Measurements from ENCODE around the gene UBE2D3. TPM values are rescaled to one million over a fixed set of nuclear protein-coding genes. Genes with fewer than 3 reads are reported as not detected.
"Not testable (repeated sequence)": the region's sequence is repeated elsewhere in the genome, so short reads cannot be mapped to it uniquely, and the experiment has no call there.

Gene UBE2D3
- total RNA-seq, 1 donor from 2014 or later = 316 TPM

DNA sequence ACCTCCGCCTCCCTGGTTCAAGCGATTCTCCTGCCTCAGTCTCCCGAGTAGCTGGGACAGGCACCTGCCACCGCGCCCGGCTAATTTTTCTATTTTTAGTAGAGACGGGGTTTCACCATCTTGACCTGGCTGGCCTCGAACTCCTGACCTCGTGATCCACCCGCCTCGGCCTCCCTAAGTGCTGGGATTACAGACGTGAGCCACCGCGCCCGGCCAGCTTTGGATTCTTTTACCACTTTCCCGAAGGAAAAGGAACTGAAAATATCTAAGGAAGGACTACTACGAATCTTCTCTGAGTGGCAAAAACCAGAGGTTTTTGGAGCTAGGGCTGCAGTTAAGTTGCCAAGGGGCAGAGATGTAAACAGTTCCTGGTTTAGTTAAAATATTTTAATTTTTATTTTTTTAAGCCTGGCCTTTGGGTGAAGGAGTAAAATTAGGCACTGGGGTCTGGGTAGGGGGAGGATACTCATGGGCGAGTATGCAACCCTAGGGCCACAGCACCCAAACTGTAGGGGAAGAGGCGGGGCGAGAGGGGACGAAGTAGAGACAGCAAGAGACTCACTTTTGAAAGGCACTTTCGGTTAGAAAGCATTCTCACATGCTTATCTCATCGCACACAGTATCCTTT is 40.9 kb upstream of the UBE2D3 start:
- peaks cover 17% of the 10 kb centered on the region for H3K4me1 Mint-ChIP-seq (ENCODE audit: low read depth)
- peak overlapping the region; percentile 87 for H3K4me3 Mint-ChIP-seq (ENCODE audit: low read depth)
- no peak for DNase-seq (ENCODE audit: low spot score, unreplicated experiment)

GRCh38 chr4:102867278-102868152 is 40.2 kb upstream of the UBE2D3 start:
- H3K36me3 Mint-ChIP-seq (ENCODE audit: insufficient read depth) = peaks cover 4% of the 10 kb centered on the region
- no peak for DNase-seq (ENCODE audit: low spot score, unreplicated experiment)
- no peaks in the 10 kb centered on the region for H3K9me3 Mint-ChIP-seq (ENCODE audit: low read depth)
- peak overlapping the region; percentile 99 for H3K27ac Mint-ChIP-seq
- peak overlapping the region; percentile 87 for H3K4me3 Mint-ChIP-seq (ENCODE audit: low read depth)
- TF ChIP-seq, protein P1, sequence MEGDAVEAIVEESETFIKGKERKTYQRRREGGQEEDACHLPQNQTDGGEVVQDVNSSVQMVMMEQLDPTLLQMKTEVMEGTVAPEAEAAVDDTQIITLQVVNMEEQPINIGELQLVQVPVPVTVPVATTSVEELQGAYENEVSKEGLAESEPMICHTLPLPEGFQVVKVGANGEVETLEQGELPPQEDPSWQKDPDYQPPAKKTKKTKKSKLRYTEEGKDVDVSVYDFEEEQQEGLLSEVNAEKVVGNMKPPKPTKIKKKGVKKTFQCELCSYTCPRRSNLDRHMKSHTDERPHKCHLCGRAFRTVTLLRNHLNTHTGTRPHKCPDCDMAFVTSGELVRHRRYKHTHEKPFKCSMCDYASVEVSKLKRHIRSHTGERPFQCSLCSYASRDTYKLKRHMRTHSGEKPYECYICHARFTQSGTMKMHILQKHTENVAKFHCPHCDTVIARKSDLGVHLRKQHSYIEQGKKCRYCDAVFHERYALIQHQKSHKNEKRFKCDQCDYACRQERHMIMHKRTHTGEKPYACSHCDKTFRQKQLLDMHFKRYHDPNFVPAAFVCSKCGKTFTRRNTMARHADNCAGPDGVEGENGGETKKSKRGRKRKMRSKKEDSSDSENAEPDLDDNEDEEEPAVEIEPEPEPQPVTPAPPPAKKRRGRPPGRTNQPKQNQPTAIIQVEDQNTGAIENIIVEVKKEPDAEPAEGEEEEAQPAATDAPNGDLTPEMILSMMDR (IDR thresholded peaks at IDR 0.05; ENCODE audit: unreplicated experiment) = no peak
- H3K4me1 Mint-ChIP-seq (ENCODE audit: low read depth) = peaks cover 17% of the 10 kb centered on the region
- H3K27me3 Mint-ChIP-seq = no peaks in the 10 kb centered on the region

More for the DNA sequence above, 40.9 kb upstream of the UBE2D3 start:
- peak overlapping the region; percentile 99 for H3K27ac Mint-ChIP-seq
- no peaks in the 10 kb centered on the region for H3K27me3 Mint-ChIP-seq
- TF ChIP-seq, protein P1 (IDR thresholded peaks at IDR 0.05; ENCODE audit: unreplicated experiment) = no peak
- H3K9me3 Mint-ChIP-seq (ENCODE audit: low read depth) = no peaks in the 10 kb centered on the region
- peaks cover 7% of the 10 kb centered on the region for H3K36me3 Mint-ChIP-seq (ENCODE audit: insufficient read depth)

DNA sequence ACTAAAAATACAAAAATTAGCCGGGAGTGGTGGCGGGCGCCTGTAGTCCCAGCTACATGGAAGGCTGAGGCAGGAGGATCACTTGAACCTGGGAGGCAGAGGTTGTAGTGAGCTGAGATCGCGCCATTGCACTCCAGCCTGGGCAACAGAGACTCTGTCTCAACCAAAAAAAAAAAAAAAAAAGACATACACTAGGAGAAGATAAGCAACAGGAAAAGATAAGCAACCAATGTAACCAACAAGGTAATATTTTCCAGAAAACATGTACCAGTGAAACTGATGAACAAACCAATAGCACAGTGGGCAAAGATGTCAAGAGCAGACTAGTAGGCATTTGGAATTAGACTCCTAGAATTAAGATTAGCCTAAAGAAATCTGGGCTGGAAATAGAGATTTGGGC is 38.0 kb upstream of the UBE2D3 start:
- not testable (repeated sequence) for H3K4me3 Mint-ChIP-seq (ENCODE audit: low read depth); H3K36me3 Mint-ChIP-seq (ENCODE audit: insufficient read depth); H3K27me3 Mint-ChIP-seq; DNase-seq (ENCODE audit: low spot score, unreplicated experiment); H3K9me3 Mint-ChIP-seq (ENCODE audit: low read depth); H3K27ac Mint-ChIP-seq
- peaks cover 12% of the 10 kb centered on the region for H3K4me1 Mint-ChIP-seq (ENCODE audit: low read depth)

GRCh38 chr4:102862747-102863146 is 35.4 kb upstream of the UBE2D3 start:
- Mint-ChIP-seq H3K36me3 (ENCODE audit: insufficient read depth) (peaks cover 16% of the 10 kb centered on the region), H3K27me3 (no peaks in the 10 kb centered on the region), H3K4me1 (ENCODE audit: low read depth) (no peaks in the 10 kb centered on the region), H3K27ac (peak overlapping the region; percentile 82), H3K4me3 (ENCODE audit: low read depth) (no peak overlapping the region), H3K9me3 (ENCODE audit: low read depth) (peaks cover 10% of the 10 kb centered on the region)
- TF ChIP-seq, protein P1 (IDR thresholded peaks at IDR 0.05; ENCODE audit: unreplicated experiment) = no peak
- no peak for DNase-seq (ENCODE audit: low spot score, unreplicated experiment)

- Mint-ChIP-seq H3K4me1 (ENCODE audit: low read depth) (no peaks in the 10 kb centered on the region), H3K27me3 (no peaks in the 10 kb centered on the region), H3K27ac (no peak overlapping the region), H3K4me3 (ENCODE audit: low read depth) (no peak overlapping the region), H3K36me3 (ENCODE audit: insufficient read depth) (peaks cover 16% of the 10 kb centered on the region), H3K9me3 (ENCODE audit: low read depth) (peaks cover 10% of the 10 kb centered on the region)
- no peak for DNase-seq (ENCODE audit: low spot score, unreplicated experiment)
- TF ChIP-seq, protein P1 (IDR thresholded peaks at IDR 0.05; ENCODE audit: unreplicated experiment) = no peak
These were observed 34.7 kb upstream of the UBE2D3 start for GRCh38 chr4:102862016-102862415.

All from progenitor cell of endocrine pancreas (in vitro differentiated cells).